ENCODE results near the gene E2F8.
A peak's percentile ranks its signal among the peaks of the same experiment; 100 is the strongest.
"Not testable (repeated sequence)": the region's sequence is repeated elsewhere in the genome, so short reads cannot be mapped to it uniquely, and the experiment has no call there.

E2F8 gene, protein sequence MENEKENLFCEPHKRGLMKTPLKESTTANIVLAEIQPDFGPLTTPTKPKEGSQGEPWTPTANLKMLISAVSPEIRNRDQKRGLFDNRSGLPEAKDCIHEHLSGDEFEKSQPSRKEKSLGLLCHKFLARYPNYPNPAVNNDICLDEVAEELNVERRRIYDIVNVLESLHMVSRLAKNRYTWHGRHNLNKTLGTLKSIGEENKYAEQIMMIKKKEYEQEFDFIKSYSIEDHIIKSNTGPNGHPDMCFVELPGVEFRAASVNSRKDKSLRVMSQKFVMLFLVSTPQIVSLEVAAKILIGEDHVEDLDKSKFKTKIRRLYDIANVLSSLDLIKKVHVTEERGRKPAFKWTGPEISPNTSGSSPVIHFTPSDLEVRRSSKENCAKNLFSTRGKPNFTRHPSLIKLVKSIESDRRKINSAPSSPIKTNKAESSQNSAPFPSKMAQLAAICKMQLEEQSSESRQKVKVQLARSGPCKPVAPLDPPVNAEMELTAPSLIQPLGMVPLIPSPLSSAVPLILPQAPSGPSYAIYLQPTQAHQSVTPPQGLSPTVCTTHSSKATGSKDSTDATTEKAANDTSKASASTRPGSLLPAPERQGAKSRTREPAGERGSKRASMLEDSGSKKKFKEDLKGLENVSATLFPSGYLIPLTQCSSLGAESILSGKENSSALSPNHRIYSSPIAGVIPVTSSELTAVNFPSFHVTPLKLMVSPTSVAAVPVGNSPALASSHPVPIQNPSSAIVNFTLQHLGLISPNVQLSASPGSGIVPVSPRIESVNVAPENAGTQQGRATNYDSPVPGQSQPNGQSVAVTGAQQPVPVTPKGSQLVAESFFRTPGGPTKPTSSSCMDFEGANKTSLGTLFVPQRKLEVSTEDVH

DNA sequence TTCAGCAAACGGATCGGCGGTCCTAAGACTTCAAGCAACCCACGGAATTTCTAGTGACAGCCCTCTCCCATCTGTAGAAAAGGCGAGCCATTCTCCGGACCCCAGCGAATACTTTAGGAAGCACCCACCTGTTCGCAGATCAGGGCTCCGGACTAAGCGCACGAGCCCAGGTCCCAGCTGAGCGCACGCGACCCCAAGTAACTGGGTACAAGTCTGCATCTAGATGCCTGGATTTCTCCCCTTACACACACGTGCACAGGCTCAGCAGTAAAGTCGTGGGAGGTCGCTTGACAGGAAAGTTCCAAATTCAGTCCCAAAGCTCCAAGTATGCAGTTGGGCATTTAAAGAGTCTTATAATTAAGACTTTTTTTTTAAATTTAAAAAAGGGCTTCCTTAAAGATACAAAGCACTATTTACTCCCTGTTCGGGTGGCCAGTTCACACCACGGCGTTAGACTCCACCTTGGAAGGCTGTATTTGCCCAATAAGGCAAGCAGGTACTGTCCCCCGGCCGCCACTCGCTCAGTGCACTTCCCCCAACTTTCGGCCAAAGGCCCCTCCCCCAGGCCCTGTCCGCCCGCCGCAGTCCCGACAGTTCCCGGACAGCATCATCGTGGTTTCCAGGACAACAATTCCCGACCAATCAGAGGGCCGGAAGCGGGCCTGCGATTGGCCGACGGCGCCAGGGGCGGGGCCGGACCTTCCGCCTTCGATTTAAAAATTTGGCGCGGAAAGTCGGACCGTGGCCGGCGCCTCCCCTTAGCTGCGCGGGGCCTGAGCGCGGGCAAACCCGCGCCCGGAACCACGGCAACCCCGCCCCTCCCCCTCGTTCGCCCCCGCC, at the start of gene E2F8:
Gene E2F8 (minus strand): TSS at position 526 of the 840 bp plus-strand sequence. CDS start 824 bp downstream, outside the sequence.
- DNase-seq, result peak; percentile 94

DNA sequence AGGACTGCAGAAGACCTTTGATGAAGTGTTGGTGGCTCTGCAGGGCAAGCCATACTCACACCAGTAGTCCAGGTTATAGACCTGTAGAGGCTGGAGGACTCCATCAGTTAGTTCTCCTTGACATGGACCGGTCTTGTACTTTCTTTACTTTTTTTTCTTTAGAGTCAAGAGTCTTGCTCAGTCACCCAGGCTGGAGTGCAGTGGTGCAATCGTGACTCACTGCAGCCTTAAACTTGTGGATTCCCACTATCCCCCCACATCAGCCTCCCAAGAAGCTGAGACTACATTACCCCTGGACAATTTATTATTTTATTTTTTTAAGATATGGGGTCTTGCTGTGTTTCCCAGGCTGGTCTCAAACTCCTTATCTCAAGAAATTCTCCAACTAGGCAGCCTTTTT, 49.6 kb upstream of the E2F8 start:
- DNase-seq, result no peak

DNA sequence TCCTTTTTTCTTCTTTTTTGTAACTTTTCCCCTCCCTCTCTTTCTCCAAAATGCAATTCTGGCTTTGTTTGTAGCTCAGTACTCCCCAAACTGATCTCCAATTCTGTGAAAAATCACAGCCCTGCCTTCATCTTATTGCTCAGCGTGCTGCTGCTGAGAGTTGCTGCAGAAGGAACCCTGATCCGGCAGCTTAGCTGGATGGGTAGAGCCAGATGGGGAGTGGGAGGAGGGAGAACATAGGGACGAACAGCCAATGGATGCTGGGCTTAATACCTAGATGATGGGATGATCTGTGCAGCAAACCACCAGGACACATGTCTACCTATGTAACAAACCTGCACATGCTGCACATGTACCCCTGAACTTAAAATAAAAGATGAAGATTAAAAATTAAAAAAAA, 47.5 kb upstream of the E2F8 start:
- DNase-seq, result peak; percentile 87

DNA sequence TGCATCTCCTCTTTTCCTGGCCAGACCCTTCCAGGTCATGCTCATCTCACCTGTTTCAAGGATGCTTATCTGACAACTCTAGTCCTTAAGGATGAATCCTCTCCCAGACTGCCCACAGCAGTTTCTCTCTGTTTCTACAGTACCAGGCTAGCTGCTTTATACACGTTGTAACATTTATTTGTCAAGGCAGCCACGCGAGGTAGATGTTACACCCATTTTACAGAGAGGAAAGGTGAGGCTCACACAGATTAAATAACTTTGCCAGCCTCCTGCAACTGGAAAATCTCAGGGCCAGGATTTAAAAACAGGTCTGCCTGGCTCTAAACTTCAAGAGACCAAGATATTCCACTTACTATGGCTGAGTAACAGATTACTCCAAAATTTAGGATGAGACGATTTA, 45.7 kb upstream of the E2F8 start:
- no peak for DNase-seq

DNA sequence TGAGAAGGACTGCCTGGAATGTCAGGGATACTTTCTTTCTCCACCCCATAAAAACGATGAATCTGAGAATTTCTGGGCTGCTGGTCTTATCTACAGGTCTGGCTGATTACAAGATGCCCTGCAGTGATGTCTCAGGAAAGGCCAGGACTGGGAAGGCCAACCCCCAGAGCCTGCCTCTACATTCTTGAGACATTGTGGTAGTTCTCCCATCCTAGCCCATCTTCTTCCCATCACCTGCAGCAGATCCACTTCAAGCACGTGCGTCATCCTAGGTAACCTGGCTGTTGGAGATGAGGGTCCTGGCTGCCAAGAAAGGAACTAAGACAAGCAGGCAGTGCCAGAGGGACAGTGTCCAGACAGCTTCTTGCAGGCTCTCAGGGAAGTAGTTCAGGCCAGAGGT, 44.1 kb upstream of the E2F8 start:
- no peak for DNase-seq

DNA sequence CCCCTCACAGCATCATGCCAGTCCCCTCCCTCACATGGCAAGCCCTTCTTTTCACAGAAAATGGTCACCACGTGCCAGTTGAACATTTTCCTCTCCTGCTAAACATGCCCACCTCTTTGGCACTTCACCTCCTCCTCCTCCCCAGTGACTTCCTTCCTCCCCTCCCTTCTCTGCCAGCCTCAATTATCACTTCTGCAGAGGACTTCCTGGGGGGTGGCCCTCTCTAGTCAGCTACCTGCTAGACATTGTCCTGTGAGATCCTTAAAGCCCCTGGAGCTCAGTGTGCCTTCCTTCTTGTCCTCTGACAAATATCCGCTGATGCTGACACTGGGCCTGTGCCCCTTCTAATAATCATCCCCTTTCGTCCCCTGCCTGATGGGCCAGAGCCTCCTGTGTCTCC, 43.2 kb upstream of the E2F8 start:
- DNase-seq, result no peak

DNA sequence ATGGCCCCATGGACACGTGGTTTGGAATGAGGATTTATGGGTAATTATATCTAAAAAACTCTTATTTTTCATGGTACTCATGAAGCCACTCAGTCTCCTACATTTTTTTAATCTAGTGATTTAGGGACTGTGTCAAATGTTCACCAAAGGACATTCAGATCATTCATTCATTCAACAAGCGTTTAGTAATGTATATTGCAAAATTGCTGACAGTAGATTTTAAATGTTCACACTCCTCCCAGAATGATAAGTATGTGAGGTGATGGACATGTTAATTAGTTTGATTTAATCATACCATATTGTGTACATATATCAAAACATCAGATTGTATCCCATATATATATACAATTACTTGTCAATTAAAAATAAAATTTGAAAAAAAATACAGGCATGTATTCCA, 40.8 kb upstream of the E2F8 start:
- DNase-seq, result no peak

DNA sequence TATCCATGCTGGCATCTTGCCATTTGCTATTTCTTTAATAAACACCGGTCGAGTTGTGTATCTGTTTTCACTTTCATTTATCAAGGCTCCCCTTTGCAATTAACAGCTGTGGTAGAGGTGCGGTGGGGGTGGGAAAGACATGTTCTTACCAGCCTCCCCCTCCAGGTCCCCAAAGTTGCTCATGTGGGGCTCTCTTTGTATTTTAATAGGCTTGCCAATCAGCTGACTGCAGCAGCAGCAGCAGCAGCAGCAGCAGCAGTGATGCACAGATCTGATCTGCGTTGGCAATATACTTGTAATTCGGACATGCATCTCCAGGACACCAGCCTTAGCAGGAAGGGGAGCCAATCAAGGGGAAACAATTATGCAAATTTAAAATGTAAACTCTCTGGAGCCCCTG, 40.3 kb upstream of the E2F8 start:
- DNase-seq, result peak; percentile 31

DNA sequence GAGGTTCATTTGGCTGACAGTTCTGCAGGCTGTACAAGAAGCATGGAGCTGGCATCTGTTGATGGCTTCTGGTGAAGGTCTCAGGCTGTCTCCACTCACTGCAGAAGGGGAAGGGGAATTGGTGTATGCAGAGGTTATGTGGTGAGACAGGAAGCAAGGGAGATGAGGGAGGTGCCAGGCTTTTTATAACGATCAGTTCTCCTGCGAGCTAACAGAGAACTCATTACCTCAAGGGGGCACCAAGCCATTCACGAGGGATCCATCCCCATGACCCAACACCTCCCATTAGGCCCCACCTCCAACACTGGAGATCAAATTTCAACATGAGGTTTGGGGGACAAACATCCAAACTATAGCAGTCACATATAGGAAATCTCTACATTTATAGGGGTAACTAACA, 38.7 kb upstream of the E2F8 start:
- no peak for DNase-seq

DNA sequence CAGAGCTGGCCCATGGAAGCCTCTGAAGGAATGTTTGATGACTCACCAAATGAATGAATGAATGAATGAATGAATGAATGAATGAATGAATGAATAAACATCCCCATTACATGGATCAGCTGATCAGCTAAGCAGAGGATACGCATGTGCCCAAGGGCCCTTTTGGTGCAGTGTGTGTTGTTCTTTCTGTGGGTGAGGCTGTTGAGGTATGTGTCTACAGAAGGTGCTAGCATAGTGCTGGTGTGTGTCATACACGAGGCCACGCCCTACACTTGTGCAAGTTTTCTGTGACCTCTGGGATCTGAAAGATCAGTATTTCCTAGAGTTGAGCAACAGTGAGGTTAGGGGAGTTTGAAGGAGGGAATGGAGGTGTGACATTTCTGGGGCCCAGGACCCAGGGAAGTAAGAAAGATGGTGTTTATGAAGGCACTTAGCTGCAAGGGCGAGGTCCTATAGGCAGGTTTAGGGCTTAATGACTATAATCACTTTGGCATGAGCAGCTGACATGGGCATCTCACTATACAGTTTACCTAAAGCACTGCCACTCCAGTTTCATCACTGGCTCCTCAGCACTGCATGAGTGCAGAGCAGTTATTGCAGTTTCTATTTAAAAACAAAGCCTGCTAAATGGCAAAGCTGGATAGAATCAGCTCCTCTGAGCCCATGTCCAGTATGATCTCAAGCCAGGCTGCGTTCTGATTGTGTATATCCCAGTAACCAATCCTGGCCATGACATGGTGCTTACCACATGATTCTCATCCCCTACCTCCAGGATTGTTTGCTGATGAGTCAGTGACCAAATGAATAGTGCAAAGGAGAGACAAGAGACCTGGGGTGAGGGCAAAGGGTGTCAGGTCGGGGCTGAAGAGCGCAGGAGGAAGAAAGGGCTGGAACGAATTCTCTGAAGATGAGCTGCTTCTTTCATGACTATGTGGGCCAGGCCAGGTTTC, 36.4 kb upstream of the E2F8 start:
- DNase-seq, result no peak

DNA sequence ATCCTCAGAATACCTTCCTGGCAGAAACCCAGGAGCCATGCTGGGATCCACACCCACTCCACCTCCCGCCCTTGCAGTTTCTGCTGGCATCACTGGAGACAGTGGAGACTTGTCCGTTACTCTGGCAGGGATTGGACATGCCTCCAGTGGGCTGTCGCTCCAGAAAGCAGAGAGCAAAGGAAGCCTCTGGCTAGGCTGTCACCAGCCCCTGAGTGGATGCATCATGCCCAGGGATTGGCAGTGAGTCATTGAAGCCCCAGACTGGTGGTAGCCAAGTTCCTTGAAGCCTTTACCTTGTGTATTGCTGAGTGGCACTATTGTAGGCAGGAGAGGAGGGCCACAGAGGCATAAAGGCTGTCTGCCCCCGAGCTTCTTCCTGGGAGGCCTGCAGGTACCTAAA, 34.8 kb upstream of the E2F8 start:
- no peak for DNase-seq

DNA sequence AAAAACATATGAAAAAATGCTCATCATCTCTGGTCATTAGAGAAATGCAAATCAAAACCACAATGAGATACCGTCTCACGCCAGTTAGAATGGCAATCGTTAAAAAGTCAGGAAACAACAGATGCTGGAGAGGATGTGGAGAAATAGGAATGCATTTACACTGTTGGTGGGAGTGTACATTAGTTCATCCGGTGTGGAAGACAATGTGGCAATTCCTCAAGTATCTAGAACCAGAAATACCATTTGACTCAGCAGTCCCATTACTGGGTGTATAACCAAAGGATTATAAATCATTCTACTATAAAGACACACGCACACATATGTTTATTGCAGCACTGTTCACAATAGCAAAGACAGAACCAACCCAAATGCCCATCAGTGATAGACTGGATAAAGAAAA, 32.5 kb upstream of the E2F8 start:
- DNase-seq, result not testable (repeated sequence)

DNA sequence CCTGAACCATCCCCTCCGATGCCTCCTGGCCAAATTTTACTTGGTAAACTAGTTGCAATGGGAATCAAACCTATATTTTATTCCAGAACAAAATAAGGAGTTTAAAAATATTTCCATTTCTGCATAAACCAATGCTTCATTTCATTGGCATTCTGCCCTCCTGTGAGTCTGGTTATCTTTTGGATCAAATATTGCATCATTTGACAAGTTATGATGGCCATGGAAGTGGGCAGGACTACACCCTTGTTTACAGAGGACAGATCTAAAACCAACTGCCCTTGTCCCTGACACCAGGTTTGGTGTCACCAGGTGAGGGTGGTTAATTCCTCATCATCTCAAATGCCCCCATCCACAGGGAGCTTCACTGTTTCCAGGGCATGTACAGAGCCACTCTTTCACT, 28.2 kb upstream of the E2F8 start:
- no peak for DNase-seq

DNA sequence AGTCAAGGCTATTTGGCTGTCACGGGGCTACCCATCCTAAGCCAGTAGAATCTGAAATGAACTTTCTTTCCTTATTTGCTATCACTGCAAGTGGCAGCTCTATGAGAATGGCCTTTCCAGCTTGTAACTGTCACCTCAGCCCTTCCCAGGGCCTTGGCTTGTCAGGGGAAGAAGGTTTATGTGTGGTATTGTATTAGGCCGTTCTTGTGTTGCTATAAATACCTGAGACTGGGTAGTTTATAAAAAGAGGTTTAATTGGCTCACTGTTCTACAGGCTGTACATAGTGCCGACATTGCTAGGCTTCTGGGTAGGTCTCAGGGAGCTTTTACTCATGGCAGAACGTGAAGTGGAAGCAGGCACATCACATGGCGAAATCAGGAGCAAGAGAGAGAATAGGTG, 26.8 kb upstream of the E2F8 start:
- no peak for DNase-seq

DNA sequence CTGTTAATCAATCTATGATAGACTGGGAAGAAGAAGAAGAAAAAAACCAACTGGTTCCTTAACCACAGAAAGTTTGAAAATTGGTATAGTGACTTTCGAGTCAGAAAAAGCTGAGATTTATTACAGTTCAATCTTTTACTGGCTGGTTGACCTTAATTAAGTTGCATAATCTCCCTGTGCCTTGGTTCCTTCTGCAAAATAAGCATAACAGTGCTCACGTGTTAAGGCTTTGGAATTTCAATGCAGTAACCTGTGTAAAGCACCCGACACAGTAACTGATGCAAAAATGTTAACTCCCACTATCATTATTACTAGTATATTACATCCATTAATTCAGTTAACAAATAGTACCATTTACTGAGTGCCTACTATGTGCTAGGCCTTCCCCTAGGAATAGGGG, 22.6 kb upstream of the E2F8 start:
- DNase-seq, result no peak

DNA sequence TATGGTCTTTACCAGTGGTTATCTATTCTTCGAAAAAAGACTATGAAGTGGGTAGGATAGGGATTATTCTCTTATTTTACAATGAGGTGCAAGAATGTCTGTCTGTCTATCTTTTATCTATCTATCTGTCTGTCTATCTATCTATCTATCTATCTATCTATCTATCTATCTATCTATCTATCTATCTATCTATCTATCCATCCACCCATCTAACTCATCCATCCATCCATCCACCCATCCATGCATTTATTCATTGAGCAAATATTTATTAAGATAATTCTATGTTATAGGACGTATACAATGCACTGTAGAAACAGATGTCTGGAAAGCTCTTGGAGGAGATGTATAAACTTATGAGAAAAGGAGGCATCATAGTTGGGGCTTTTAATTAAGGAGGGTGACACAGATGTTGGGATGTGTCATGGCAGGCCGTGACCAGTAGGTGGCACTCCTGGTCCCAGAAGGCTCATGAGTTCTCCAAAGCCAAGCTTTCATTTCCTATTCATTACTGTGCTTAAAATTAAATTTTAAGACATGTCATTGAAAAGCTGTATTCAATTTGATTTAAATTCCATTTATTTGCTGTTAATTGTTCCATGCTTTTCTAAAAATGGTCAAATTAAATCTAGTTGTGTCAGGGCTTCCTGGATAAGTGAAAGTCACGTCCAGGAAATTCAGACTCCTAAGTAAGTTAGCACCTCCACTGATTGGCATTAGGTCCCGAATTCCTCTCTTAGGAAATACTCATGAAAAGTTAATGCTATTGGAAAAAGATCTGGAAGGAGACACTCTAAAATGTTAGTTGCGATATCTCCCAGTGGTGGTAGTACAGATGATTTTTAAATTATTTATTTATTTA, 19.0 kb upstream of the E2F8 start:
- DNase-seq, result peak; percentile 59

DNA sequence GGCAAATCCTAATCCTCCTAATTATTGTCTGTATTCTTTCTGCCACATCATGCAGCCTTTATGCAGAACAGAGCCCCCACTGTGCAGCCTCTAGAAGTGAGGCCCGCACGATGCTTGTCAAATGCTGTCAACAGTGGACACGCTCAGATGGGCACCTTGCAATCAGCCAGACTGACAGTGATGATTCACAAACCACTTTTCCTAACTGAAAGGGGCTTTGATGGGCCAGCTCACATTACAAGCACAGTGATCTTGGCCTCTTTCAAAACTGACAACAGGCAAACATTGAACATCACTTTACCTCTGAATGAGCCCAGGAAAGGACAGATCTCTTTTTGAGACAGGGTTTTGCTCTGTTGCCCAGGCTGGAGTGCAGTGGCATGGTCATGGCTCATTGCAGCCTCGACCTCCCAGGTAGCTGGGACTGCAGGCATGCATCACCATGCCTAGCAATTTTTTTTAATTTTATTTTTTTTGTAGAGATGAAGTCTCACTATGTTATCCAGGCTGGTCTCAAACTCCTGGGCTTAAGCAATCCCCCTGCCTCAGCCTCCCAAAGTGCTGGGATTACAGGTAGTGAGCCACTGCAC, 18.0 kb upstream of the E2F8 start:
- DNase-seq, result no peak

DNA sequence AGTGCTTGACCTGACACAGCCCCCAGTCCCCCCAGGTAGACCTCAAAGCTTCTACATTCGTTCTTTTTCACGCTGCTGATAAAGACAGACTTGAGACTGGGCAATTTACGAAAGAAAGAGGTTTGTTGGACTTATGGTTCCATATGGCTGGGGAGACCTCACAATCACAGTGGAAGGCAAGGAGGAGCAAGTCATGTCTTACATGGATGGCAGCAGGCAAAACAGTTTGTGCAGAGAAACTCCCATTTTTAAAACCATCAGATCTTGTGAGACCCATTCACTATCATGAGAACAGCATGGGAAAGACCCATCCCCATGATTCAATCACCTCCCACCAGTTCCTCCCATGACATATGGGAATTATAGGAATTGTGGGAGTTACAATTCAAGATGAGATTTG, 13.7 kb upstream of the E2F8 start:
- DNase-seq, result not testable (repeated sequence)

DNA sequence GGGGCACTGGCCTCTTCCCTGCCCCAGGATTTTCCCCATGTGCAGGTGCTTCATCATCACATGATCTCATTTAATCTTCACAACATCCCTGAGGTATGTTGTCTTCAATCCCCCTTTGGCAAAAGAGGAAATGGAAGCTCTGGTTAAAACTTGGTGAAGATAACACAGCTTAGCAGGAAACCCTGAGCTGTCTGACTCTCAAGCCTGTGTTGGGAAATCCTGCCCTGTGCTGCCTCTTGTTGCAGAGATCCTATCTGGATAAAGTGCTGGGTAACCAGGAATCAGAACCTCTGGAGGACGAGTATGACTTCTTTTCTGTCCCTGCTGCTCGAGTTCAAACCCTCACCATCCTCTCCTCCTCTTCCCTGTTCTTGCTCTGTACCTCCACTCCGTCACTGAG, 13.1 kb upstream of the E2F8 start:
- DNase-seq, result no peak

DNA sequence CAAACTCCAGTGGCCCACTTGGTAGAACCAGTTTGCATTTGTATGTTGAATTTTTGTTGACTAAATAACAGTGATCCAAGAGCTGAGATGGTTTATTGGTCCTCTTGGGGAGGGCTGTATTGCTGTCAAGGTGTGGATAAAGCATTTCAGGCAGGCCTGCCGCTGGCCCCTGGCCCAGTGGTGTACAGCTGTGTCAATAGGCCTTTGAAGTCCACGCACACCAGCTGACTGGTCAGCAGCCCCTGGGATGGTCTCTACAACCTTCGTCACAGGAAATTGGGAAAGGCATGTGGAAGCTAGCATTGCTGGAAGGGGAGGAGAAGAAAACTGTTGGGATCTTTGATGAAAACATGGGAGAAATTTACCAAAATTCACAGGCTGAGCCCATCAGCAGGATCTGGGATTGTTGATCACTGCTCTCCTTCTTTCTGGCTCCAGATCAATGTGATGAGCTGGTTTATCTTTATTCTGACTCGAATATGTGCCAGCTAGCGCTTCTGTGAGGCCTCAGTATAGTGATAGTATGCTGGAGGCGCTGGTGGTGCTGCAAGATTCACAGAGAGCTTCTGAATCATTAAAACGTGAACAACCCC, 12.5 kb upstream of the E2F8 start:
- DNase-seq, result no peak
